Neural cell (in vitro differentiated cells): ENCODE measurements around the gene TCF12. TPM values are rescaled to one million over a fixed set of nuclear protein-coding genes. Genes with fewer than 3 reads are reported as not detected.

Experiments used
- H2AFZ ChIP-seq: fragments of 200-600, 300-800 bp; sonication (generic), shearing (Covaris generic); 2 replicates; pipeline ENCODE4 v1.6.0; 2014; ENCODE audit warnings: low read depth, mild to moderate bottlenecking, antibody characterized with exemption, low read length, moderate library complexity
- H3F3A ChIP-seq: fragments of 200-600 bp; shearing (Covaris generic); 2 replicates; pipeline ENCODE4 v1.6.1; 2016; ENCODE audit warnings: mild to moderate bottlenecking, moderate library complexity, mixed read lengths, antibody characterized with exemption, low read length; ENCODE audit not compliant: insufficient read depth, poor library complexity, severe bottlenecking
- H3K27ac ChIP-seq: fragments of 200-600, 300-800 bp; sonication (generic), shearing (Covaris generic); 2 replicates; pipeline ENCODE4 v1.5.1; 2014; ENCODE audit warnings: mild to moderate bottlenecking, low read length, moderate library complexity
- H3K27me3 ChIP-seq: fragments of 300-800, 200-600 bp; sonication (generic), shearing (Covaris generic); 2 replicates; pipeline ENCODE4 v1.6.0; 2014; ENCODE audit warnings: mild to moderate bottlenecking, low read depth, low read length, moderate library complexity; ENCODE audit not compliant: insufficient read depth
- H3K36me3 ChIP-seq: fragments of 300-800, 200-600 bp; sonication (generic), shearing (Covaris generic); 2 replicates; pipeline ENCODE4 v1.5.1; 2014; ENCODE audit warnings: mild to moderate bottlenecking, antibody characterized with exemption, low read length, moderate library complexity; ENCODE audit not compliant: insufficient read depth
- H3K4me2 ChIP-seq: fragments of 300-800, 200-600 bp; sonication (generic), shearing (Covaris generic); 2 replicates; pipeline ENCODE4 v1.6.0; 2014; ENCODE audit warnings: mild to moderate bottlenecking, low read length
- H3K4me3 ChIP-seq: fragments of 300-800, 200-600 bp; sonication (generic), shearing (Covaris generic); 2 replicates; pipeline ENCODE4 v1.5.1; 2014; ENCODE audit warnings: mild to moderate bottlenecking, low read length, moderate library complexity
- H3K79me2 ChIP-seq: fragments of 200-600 bp; shearing (Covaris generic); replicated peaks from 2 replicates; pipeline ENCODE4 v1.6.0; 2014; ENCODE audit warnings: mild to moderate bottlenecking, low read length, moderate library complexity; ENCODE audit not compliant: insufficient read depth
- H3K9ac ChIP-seq: fragments of 300-800, 200-600 bp; sonication (generic), shearing (Covaris generic); 2 replicates; pipeline ENCODE4 v1.6.1; 2016; ENCODE audit warnings: mild to moderate bottlenecking, low read length, mixed read lengths
- H3K9me2 ChIP-seq: fragments of 200-600 bp; shearing (Covaris generic); 2 replicates; pipeline ENCODE4 v1.6.1; 2016; ENCODE audit warnings: mild to moderate bottlenecking, low read length, mixed read lengths; ENCODE audit not compliant: insufficient read depth
- H3K9me3 ChIP-seq: fragments of 200-600, 300-800 bp; sonication (generic), shearing (Covaris generic); 2 replicates; pipeline ENCODE4 v1.6.1; 2016; ENCODE audit warnings: mild to moderate bottlenecking, mixed run types, low read length, moderate library complexity, mixed read lengths
- H4K20me1 ChIP-seq: fragments of 200-600 bp; shearing (Covaris generic); 2 replicates; pipeline ENCODE4 v1.6.1; 2016; ENCODE audit warnings: mild to moderate bottlenecking, mixed run types; ENCODE audit not compliant: insufficient read depth
- EP300 ChIP-seq: fragments of 450-650 bp; conservative IDR thresholded peaks from 2 replicates; pipeline ENCODE4 v1.6.1; 2014; ENCODE audit warnings: antibody characterized with exemption, mild to moderate bottlenecking, moderate library complexity; ENCODE audit not compliant: poor library complexity, severe bottlenecking
- EZH2 ChIP-seq: fragments of 200-600, 300-800 bp; shearing (Covaris generic), sonication (generic); IDR thresholded peaks from 2 replicates; pipeline ENCODE4 v1.6.1; 2014; ENCODE audit warnings: antibody characterized with exemption, low read length, borderline replicate concordance, mild to moderate bottlenecking; ENCODE audit not compliant: insufficient read depth, poor library complexity, severe bottlenecking
- MXI1 ChIP-seq: fragments of 450-650 bp; conservative IDR thresholded peaks from 2 replicates; pipeline ENCODE4 v1.6.1; 2014; ENCODE audit warnings: antibody characterized with exemption, mild to moderate bottlenecking; ENCODE audit not compliant: poor library complexity, severe bottlenecking
- POLR2AphosphoS5 ChIP-seq: IDR thresholded peaks from 2 replicates; pipeline ENCODE4 v1.6.1; 2012
- RAD21 ChIP-seq: fragments of 450-650 bp; conservative IDR thresholded peaks from 2 replicates; pipeline ENCODE4 v1.6.1; 2014; ENCODE audit warnings: antibody characterized with exemption, mild to moderate bottlenecking, moderate library complexity
- SMC3 ChIP-seq: fragments of 450-650 bp; conservative IDR thresholded peaks from 2 replicates; pipeline ENCODE4 v1.6.1; 2014; ENCODE audit warnings: antibody characterized with exemption, mild to moderate bottlenecking, moderate library complexity; ENCODE audit not compliant: poor library complexity
- TAF1 ChIP-seq: IDR thresholded peaks from 2 replicates; pipeline ENCODE4 v1.6.1; 2012; ENCODE audit warnings: low read depth
- polyA plus RNA-seq: library from polyadenylated mRNA; depleted of rRNA; stranded (reverse); fragments of >200 nt; gene quantifications from 2 replicates; pipeline ENCODE4 v1.2.3, GENCODE V29; 2014
- TF ChIP-seq, protein P1 (sequence below): IDR thresholded peaks from 2 replicates; pipeline ENCODE4 v1.6.1; 2012; ENCODE audit warnings: borderline replicate concordance
- TF ChIP-seq, protein P2 (sequence below): fragments of 450-650 bp; IDR thresholded peaks from 2 replicates; pipeline ENCODE4 v1.5.1; 2014; ENCODE audit warnings: antibody characterized with exemption, mild to moderate bottlenecking, moderate library complexity; ENCODE audit not compliant: poor library complexity, severe bottlenecking

The TCF12 gene
- polyA plus RNA-seq, 1 donor from 2014 or later: 52.7 TPM

DNA sequence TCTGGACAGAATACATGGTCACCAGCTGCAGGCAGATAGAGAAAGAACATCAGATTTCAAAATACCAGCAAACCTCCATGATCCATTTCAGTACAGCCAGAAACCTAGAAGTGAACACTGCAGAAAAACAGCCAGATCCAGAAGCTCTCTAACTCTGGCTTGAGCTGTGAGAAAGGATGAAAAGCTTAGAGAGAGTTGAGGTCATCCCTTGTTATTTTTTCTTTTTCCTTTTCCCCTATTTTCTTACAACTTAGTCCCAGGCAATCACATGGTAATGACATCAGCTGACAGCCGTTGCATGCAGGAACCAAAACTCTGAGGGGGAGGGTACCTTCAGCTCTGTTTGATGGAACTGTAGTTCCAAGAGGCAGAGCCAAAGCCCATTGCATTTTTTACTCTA lies 113.2 kb downstream of the TCF12 start:
- no peak for TF ChIP-seq POLR2AphosphoS5
- TF ChIP-seq RAD21: no peak

DNA sequence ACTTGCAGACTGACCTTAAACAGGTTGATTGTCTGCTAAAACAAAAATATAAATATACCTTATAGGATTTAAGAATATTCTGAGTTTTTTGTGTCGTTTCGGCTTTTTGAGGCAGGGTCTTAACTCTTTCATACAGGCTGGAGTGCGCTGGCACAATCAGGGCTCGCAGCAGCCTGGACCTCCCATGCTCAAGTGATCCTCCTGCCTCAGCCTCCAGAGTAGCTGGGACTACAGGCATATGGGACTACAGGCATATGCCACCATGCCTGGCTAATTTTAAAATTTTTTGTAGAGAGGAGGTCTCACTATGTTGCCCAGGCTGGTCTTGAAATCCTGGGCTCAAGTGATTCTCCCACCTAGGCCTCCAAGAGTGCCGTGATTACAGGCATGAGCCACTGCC lies 113.9 kb downstream of the TCF12 start:
- H4K20me1 ChIP-seq: no peaks in the 10 kb centered on the region
- no peak overlapping the region for H3K9ac ChIP-seq
- no peak overlapping the region for H2AFZ ChIP-seq
- H3K27ac ChIP-seq: no peak overlapping the region
- H3K9me2 ChIP-seq: no peaks in the 10 kb centered on the region
- no peaks in the 10 kb centered on the region for H3K9me3 ChIP-seq
- peaks cover 74% of the 10 kb centered on the region for H3K79me2 ChIP-seq
- H3K36me3 ChIP-seq: no peaks in the 10 kb centered on the region
- H3F3A ChIP-seq: no peaks in the 10 kb centered on the region
- TF ChIP-seq TAF1: no peak
- TF ChIP-seq, protein P1, sequence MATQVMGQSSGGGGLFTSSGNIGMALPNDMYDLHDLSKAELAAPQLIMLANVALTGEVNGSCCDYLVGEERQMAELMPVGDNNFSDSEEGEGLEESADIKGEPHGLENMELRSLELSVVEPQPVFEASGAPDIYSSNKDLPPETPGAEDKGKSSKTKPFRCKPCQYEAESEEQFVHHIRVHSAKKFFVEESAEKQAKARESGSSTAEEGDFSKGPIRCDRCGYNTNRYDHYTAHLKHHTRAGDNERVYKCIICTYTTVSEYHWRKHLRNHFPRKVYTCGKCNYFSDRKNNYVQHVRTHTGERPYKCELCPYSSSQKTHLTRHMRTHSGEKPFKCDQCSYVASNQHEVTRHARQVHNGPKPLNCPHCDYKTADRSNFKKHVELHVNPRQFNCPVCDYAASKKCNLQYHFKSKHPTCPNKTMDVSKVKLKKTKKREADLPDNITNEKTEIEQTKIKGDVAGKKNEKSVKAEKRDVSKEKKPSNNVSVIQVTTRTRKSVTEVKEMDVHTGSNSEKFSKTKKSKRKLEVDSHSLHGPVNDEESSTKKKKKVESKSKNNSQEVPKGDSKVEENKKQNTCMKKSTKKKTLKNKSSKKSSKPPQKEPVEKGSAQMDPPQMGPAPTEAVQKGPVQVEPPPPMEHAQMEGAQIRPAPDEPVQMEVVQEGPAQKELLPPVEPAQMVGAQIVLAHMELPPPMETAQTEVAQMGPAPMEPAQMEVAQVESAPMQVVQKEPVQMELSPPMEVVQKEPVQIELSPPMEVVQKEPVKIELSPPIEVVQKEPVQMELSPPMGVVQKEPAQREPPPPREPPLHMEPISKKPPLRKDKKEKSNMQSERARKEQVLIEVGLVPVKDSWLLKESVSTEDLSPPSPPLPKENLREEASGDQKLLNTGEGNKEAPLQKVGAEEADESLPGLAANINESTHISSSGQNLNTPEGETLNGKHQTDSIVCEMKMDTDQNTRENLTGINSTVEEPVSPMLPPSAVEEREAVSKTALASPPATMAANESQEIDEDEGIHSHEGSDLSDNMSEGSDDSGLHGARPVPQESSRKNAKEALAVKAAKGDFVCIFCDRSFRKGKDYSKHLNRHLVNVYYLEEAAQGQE: no peak
- no peak for TF ChIP-seq MXI1
- no peak for TF ChIP-seq EZH2
- TF ChIP-seq, protein P2, sequence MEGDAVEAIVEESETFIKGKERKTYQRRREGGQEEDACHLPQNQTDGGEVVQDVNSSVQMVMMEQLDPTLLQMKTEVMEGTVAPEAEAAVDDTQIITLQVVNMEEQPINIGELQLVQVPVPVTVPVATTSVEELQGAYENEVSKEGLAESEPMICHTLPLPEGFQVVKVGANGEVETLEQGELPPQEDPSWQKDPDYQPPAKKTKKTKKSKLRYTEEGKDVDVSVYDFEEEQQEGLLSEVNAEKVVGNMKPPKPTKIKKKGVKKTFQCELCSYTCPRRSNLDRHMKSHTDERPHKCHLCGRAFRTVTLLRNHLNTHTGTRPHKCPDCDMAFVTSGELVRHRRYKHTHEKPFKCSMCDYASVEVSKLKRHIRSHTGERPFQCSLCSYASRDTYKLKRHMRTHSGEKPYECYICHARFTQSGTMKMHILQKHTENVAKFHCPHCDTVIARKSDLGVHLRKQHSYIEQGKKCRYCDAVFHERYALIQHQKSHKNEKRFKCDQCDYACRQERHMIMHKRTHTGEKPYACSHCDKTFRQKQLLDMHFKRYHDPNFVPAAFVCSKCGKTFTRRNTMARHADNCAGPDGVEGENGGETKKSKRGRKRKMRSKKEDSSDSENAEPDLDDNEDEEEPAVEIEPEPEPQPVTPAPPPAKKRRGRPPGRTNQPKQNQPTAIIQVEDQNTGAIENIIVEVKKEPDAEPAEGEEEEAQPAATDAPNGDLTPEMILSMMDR: no peak
- no peak for TF ChIP-seq EP300
- no peak for TF ChIP-seq POLR2AphosphoS5
- no peak for TF ChIP-seq SMC3
- no peak for TF ChIP-seq RAD21
- H3K4me2 ChIP-seq: no peak overlapping the region
- H3K4me3 ChIP-seq: no peak overlapping the region
- H3K27me3 ChIP-seq: no peaks in the 10 kb centered on the region

More for the DNA sequence above, 113.2 kb downstream of the TCF12 start:
- Histone ChIP-seq H3K79me2 (peaks cover 77% of the 10 kb centered on the region), H3K4me3 (no peak overlapping the region), H3K4me2 (no peak overlapping the region), H3K9me3 (no peaks in the 10 kb centered on the region), H3K27me3 (no peaks in the 10 kb centered on the region), H3K9ac (no peak overlapping the region), H4K20me1 (no peaks in the 10 kb centered on the region), H3F3A (peaks cover 4% of the 10 kb centered on the region), H3K27ac (no peak overlapping the region), H3K9me2 (no peaks in the 10 kb centered on the region), H2AFZ (no peak overlapping the region), H3K36me3 (no peaks in the 10 kb centered on the region)
